OCI-LY1 (cell line): ENCODE measurements around the gene RBM47.

Experiments used
- EZH2 ChIP-seq: fragments of 200-600 bp; sonication (generic), shearing (Covaris generic); IDR thresholded peaks from 2 replicates; pipeline ENCODE4 v1.8.0; 2017; ENCODE audit warnings: borderline replicate concordance, mixed run types, mild to moderate bottlenecking, antibody characterized with exemption, low read length, moderate library complexity, mixed read lengths
- TF ChIP-seq, protein P1 (sequence below): fragments of 200-600 bp; sonication (generic), shearing (Covaris generic); IDR thresholded peaks from 2 replicates; pipeline ENCODE4 v1.5.1; 2017; ENCODE audit warnings: mild to moderate bottlenecking, antibody characterized with exemption, low read length, moderate library complexity, mixed read lengths

- TF ChIP-seq, protein P1, sequence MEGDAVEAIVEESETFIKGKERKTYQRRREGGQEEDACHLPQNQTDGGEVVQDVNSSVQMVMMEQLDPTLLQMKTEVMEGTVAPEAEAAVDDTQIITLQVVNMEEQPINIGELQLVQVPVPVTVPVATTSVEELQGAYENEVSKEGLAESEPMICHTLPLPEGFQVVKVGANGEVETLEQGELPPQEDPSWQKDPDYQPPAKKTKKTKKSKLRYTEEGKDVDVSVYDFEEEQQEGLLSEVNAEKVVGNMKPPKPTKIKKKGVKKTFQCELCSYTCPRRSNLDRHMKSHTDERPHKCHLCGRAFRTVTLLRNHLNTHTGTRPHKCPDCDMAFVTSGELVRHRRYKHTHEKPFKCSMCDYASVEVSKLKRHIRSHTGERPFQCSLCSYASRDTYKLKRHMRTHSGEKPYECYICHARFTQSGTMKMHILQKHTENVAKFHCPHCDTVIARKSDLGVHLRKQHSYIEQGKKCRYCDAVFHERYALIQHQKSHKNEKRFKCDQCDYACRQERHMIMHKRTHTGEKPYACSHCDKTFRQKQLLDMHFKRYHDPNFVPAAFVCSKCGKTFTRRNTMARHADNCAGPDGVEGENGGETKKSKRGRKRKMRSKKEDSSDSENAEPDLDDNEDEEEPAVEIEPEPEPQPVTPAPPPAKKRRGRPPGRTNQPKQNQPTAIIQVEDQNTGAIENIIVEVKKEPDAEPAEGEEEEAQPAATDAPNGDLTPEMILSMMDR, result no peak
- TF ChIP-seq EZH2, result no peak
Observed at GRCh38 chr4:40570348-40571077, 59.2 kb downstream of the RBM47 start.
